K562 (cell line): ENCODE data around the gene MAGI2. TPM values are rescaled to one million over a fixed set of nuclear protein-coding genes. Genes with fewer than 3 reads are reported as not detected.

Experiments
- ATAC-seq: fragments of 200-7000 bp; cut with Tn5 transposase; 3 replicates; pipeline ENCODE4 v1.9.1; 2020; ENCODE audit warnings: moderate library complexity
- BruUV-seq: library from RNA; stranded (reverse); fragments of 400-500 nt; replicated peaks from 2 replicates; lab custom pipeline; 2021; lab: Mats Ljungman, UMichigan
- CTCF ChIA-PET: fragments of 300-600 bp; formaldehyde crosslinking; extraction: SDS; loops from one replicate; lab custom pipeline; 2021; ENCODE audit warnings: low intra/inter-chr PET ratio; lab: Yijun Ruan, JAX
- POLR2A ChIA-PET: fragments of 300-600, 350-650 bp; sonication (Branson Sonifier 250); formaldehyde crosslinking; extraction: SDS; loops from one replicate; lab custom pipeline; 2021; ENCODE audit warnings: antibody characterized with exemption, inconsistent platforms; lab: Yijun Ruan, JAX
- DNase-seq, 4 experiments: peaks; one replicate each; pipeline versions ENCODE4 v3.0.0 to v3.0.0-alpha.2; 2011 to 2018; ENCODE audit warnings: low spot score in 3 of 4, mixed read lengths in 3 of 4; ENCODE audit errors: extremely low read depth in 1 of 4
- FAIRE-seq: peaks from 2 replicates; lab custom pipeline; 2011; peaks lifted over from hg19 to GRCh38; lab: Jason Lieb, UNC
- H2AFZ ChIP-seq: 2 replicates; pipeline ENCODE4 v1.6.0; 2011; ENCODE audit warnings: low read depth, low read length, control low read depth, inconsistent platforms
- H3K27ac ChIP-seq: fragments of 200-600 bp; 3 replicates; pipeline ENCODE4 v1.8.0; 2011; ENCODE audit warnings: low read depth, mild to moderate bottlenecking, control low read depth, inconsistent platforms, low read length, moderate library complexity, mixed read lengths; ENCODE audit errors: extremely low read depth
- H3K27me3 ChIP-seq, 2 experiments: fragments of 300-600 bp in 1 of 2; 2 replicates in 1 of 2; 3 replicates in 1 of 2; pipeline versions ENCODE4 v1.6.0 to v1.8.0; 2011; ENCODE audit warnings: inconsistent platforms in 2 of 2, low read length in 2 of 2, mild to moderate bottlenecking in 1 of 2, mixed read lengths in 1 of 2, moderate library complexity in 1 of 2; ENCODE audit not compliant: control insufficient read depth in 2 of 2, insufficient read depth in 2 of 2
- H3K36me3 ChIP-seq: fragments of 300-600 bp; 3 replicates; pipeline ENCODE4 v1.8.0; 2011; ENCODE audit warnings: mild to moderate bottlenecking, low read length, inconsistent platforms; ENCODE audit not compliant: control insufficient read depth, insufficient read depth
- H3K4me1 ChIP-seq, 2 experiments: fragments of 200-600 bp in 1 of 2; replicated peaks in 1 of 2; 2 replicates in 1 of 2; 3 replicates in 1 of 2; pipeline versions ENCODE4 v1.5.1 to v1.8.0; 2011; ENCODE audit warnings: inconsistent platforms in 2 of 2, low read length in 2 of 2, mild to moderate bottlenecking in 1 of 2, mixed read lengths in 1 of 2, moderate library complexity in 1 of 2; ENCODE audit not compliant: control insufficient read depth in 2 of 2, insufficient read depth in 2 of 2
- H3K4me2 ChIP-seq: 2 replicates; pipeline ENCODE4 v1.6.1; 2011; ENCODE audit warnings: low read length, control low read depth, inconsistent platforms, mixed read lengths; ENCODE audit not compliant: insufficient read depth
- H3K4me3 ChIP-seq: fragments of 200-600 bp; sonication (generic), shearing (Covaris generic); 2 replicates; pipeline ENCODE4 v1.5.1; 2016; ENCODE audit warnings: control low read depth, inconsistent platforms
- H3K79me2 ChIP-seq: fragments of 200-600 bp; 3 replicates; pipeline ENCODE4 v1.8.0; 2011; ENCODE audit warnings: low read length, inconsistent platforms; ENCODE audit not compliant: control insufficient read depth, insufficient read depth
- H3K9ac ChIP-seq, 2 experiments: 2 replicates each; pipeline versions ENCODE4 v1.6.0 to v1.6.1; 2011; ENCODE audit warnings: low read depth in 2 of 2, low read length in 2 of 2, control low read depth in 1 of 2, inconsistent platforms in 1 of 2, mild to moderate bottlenecking in 1 of 2, mixed read lengths in 1 of 2; ENCODE audit not compliant: insufficient read depth in 1 of 2
- H3K9me1 ChIP-seq: one replicate; pipeline ENCODE4 v1.6.0; 2011; ENCODE audit warnings: inconsistent platforms, mild to moderate bottlenecking, low read length, moderate library complexity; ENCODE audit not compliant: control insufficient read depth, insufficient read depth
- H3K9me3 ChIP-seq: replicated peaks from 2 replicates; pipeline ENCODE4 v1.5.1; 2011; ENCODE audit warnings: low read depth, low read length, inconsistent platforms; ENCODE audit not compliant: control insufficient read depth, insufficient read depth
- H4K20me1 ChIP-seq: replicated peaks from 2 replicates; pipeline ENCODE4 v1.6.1; 2011; ENCODE audit warnings: low read length, inconsistent platforms, mixed read lengths; ENCODE audit not compliant: control insufficient read depth, insufficient read depth
- CXXC5 ChIP-seq: fragments of 250-450 bp; sonication (Bioruptor Pico); IDR thresholded peaks from 2 replicates; pipeline ENCODE4 v1.8.0; 2022; ENCODE audit warnings: inconsistent platforms, mild to moderate bottlenecking, moderate library complexity
- E2F3 ChIP-seq: fragments of 250-450 bp; sonication (Bioruptor Pico); IDR thresholded peaks from 2 replicates; pipeline ENCODE4 v1.4.0; 2020; ENCODE audit warnings: mild to moderate bottlenecking
- ERF ChIP-seq: fragments of 450-650 bp; formaldehyde crosslinking; IDR thresholded peaks from 2 replicates; pipeline ENCODE4 v1.4.0; 2020; ENCODE audit warnings: mild to moderate bottlenecking, mixed read lengths
- POLR2H ChIP-seq: IDR thresholded peaks from 2 replicates; pipeline ENCODE4 v1.6.1; 2016; ENCODE audit warnings: missing genetic modification characterization, low read depth, mild to moderate bottlenecking, control low read depth, missing compliant biosample characterization, moderate library complexity
- SRSF3 ChIP-seq: fragments of 200-400 bp; formaldehyde crosslinking; IDR thresholded peaks from 2 replicates; pipeline ENCODE4 v1.6.1; 2016; ENCODE audit warnings: mild to moderate bottlenecking, low read length, moderate library complexity; ENCODE audit not compliant: insufficient read depth
- STAT5A ChIP-seq: IDR thresholded peaks from 2 replicates; pipeline ENCODE4 v1.6.1; 2012; ENCODE audit warnings: low read length, inconsistent platforms, borderline replicate concordance
- TEAD2 ChIP-seq: fragments of 450-650 bp; IDR thresholded peaks from 2 replicates; pipeline ENCODE4 v1.6.1; 2016; ENCODE audit warnings: missing genetic modification characterization, control low read depth, missing compliant biosample characterization
- ZNF133 ChIP-seq: fragments of 250-450 bp; sonication (Bioruptor Pico); IDR thresholded peaks from 2 replicates; pipeline ENCODE4 v1.4.0; 2020; ENCODE audit warnings: mild to moderate bottlenecking
- WGBS: fragments of 100-300 bp; shearing (Covaris generic); methylation state at CpG from one replicate; pipeline ENCODE4 v1.1.6; 2016; ENCODE audit warnings: low coverage, mixed read lengths; ENCODE audit not compliant: insufficient coverage; ENCODE audit errors: missing lambda C conversion rate; 5-methylcytosine and 5-hydroxymethylcytosine counted together
- in situ Hi-C: fragments of 300-500 bp; cut with MboI; formaldehyde crosslinking; loops from 4 replicates; pipeline ENCODE4 v1.15.0; 2018; ENCODE audit warnings: inconsistent platforms, mixed read lengths
- intact Hi-C: fragments of 100-400 bp; cut with micrococcal nuclease; formaldehyde crosslinking; loops from 2 replicates; pipeline ENCODE4 v1.14.2; 2022
- polyA plus RNA-seq, 8 experiments: library from polyadenylated mRNA; depleted of rRNA in 4 of 8; stranded (reverse) in 5 of 8; unstranded in 3 of 8; fragments of >200 nt; fragmentation: Nextera tagmentation in 2 of 8; fragmentation: Illumina TruSeq in 1 of 8; extraction: Ambion mirVana in 2 of 8; extraction: Trizol in 1 of 8; gene quantifications; 2 replicates each; pipeline versions ENCODE4 v1.2.1 to v1.2.3, GENCODE V29; 2011 to 2014; ENCODE audit warnings: inconsistent platforms in 1 of 8, missing spikeins in 1 of 8
- total RNA-seq, 7 experiments: library from RNA; depleted of rRNA in 6 of 7; stranded (reverse); fragments of >200 nt in 6 of 7; fragmentation: Illumina TruSeq in 2 of 7; extraction: Trizol in 2 of 7; gene quantifications; 2 replicates each; pipeline versions ENCODE4 v1.2.1 to v1.2.3, GENCODE V29; 2011 to 2021; ENCODE audit warnings: low replicate concordance in 1 of 7

Gene MAGI2
- total and polyA plus RNA-seq, 9 of the 15 experiments (the other 6 are each of a cell fraction or from before 2014, with no cell fraction given) = 0.27 to 1.4 (median 0.70) TPM

- Histone ChIP-seq H2AFZ (no peak overlapping the region), H3K4me1 (no peaks in the 10 kb centered on the region), H3K27me3 (peaks cover 13 to 31% of the 10 kb centered on the region in 2 experiments; a peak in 4 of 5 replicates), H3K36me3 (no peaks in the 10 kb centered on the region), H4K20me1 (no peaks in the 10 kb centered on the region), H3K9me1 (no peaks in the 10 kb centered on the region), H3K27ac (no peak overlapping the region), H3K9me3 (no peaks in the 10 kb centered on the region), H3K4me3 (no peak overlapping the region), H3K79me2 (no peaks in the 10 kb centered on the region), H3K4me2 (no peak overlapping the region), H3K9ac (no peak overlapping the region)
- ChIA-PET CTCF (no interaction called here), POLR2A (no interaction called here)
- BruUV-seq = no TSS peak
- no peak for FAIRE-seq
- no peak for TF ChIP-seq CXXC5 (CRISPR knock-in tag)
- TF ChIP-seq ZNF133 = no peak
- no peak for TF ChIP-seq POLR2H (tag)
- no peak for TF ChIP-seq TEAD2 (tag)
- TF ChIP-seq ERF = no peak
- TF ChIP-seq SRSF3 = no peak
- no peak for TF ChIP-seq STAT5A
- no peak for TF ChIP-seq E2F3
- no peak for ATAC-seq
- intact Hi-C loops (loop anchor here (5.0 to 10.0 kb wide), 2 partner anchors 359 to 408 kb away; no protein-coding TSS in a partner anchor), in situ Hi-C loops (no loop called here)
- 5% methylated on average over 5 of the region's 5 CpGs for WGBS
- no peak for DNase-seq
Measured at GRCh38 chr7:78026492-78026891, 1427.0 kb downstream of the MAGI2 start.
